D341Med (cell line): ENCODE measurements around the gene MBLAC1.
A peak's percentile ranks its signal among the peaks of the same experiment; 100 is the strongest.

Source experiments
- DNase-seq: peaks from one replicate; pipeline ENCODE4 v3.0.0; 2012; ENCODE audit warnings: low spot score

Gene MBLAC1

GRCh38 chr7:100173806-100174495, 47.2 kb downstream of the MBLAC1 start:
- no peak for DNase-seq

DNA sequence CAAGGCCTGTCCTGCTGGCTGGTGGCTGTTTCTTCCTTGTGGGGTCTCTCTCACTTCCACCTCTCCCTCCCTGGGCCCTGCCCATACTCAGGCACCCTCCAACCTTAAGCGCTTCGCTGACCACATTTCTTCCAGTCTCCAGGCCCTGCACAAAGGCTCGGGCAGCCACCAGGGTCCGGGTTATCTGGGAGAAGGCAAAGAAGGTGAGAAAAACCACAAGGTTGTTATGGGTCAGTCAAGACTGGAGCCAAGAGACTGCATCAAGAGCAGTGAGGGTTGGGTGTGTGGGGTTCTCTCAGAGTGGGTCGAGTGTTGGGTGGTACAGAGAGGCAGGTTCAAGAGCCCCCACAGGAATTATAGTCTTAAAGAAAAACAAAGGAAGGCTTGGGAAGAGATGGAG, 47.8 kb downstream of the MBLAC1 start:
- no peak for DNase-seq

GRCh38 chr7:100175296-100175935, 48.6 kb downstream of the MBLAC1 start:
- DNase-seq = no peak

- DNase-seq = peak; percentile 18
Observed at GRCh38 chr7:100176096-100177044, 49.6 kb downstream of the MBLAC1 start.

GRCh38 chr7:100177045-100178001, 50.6 kb downstream of the MBLAC1 start, which contains the start of the genes GPC2 and STAG3:
TSS of gene GPC2 (minus strand) at chr7:100177381. CDS start at chr7:100177199, 182 bp downstream.
TSS of gene STAG3 (plus strand) at chr7:100177918. CDS start at chr7:100180557, 2,639 bp downstream.
- peak; percentile 89 for DNase-seq
